ENCODE measurements around the gene DHX32. TPM values are rescaled to one million over a fixed set of nuclear protein-coding genes. Genes with fewer than 3 reads are reported as not detected.
A peak's percentile ranks its signal among the peaks of the same experiment; 100 is the strongest.

DHX32 gene
- total RNA-seq, 1 donor from 2014 or later: 35.6 TPM

DNA sequence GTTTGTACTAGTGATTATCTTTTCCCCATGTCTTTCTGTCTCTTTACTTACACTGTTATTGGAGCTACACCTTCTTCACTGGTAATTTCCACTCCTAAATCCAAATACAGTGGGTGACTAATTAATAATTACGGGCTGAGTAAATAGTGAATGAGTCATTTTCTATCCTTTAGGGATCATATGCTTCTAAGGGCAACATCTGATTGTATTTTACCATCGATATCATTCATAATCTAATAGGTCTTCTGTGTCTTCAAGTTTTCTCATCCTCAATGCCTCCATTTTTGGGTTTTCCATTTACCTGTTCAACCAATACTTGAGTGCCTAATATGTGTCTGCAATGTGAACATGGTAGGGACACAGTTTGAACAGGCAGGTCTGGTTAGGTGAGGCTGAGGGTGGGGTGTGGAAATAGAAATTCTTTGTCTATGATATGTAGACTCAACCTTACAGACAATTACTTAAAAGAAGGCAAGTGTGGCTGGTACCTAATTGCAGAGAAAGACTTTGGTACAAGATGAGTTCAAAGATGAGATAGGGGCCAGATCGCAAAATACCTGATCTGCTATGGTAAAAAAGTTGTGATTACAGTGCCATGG, 5.9 kb upstream of the DHX32 start:
- no peak for DNase-seq (ENCODE audit: low read depth, low spot score)
- Mint-ChIP-seq H3K9me3 (peaks cover 2% of the 10 kb centered on the region), H3K4me3 (no peak overlapping the region), H3K27ac (ENCODE audit: unreplicated experiment) (no peak overlapping the region), H3K4me1 (peaks cover 5% of the 10 kb centered on the region), H3K36me3 (ENCODE audit: low read depth) (peaks cover 4% of the 10 kb centered on the region), H3K27me3 (ENCODE audit: low read depth) (no peaks in the 10 kb centered on the region)
- TF ChIP-seq, protein P1, sequence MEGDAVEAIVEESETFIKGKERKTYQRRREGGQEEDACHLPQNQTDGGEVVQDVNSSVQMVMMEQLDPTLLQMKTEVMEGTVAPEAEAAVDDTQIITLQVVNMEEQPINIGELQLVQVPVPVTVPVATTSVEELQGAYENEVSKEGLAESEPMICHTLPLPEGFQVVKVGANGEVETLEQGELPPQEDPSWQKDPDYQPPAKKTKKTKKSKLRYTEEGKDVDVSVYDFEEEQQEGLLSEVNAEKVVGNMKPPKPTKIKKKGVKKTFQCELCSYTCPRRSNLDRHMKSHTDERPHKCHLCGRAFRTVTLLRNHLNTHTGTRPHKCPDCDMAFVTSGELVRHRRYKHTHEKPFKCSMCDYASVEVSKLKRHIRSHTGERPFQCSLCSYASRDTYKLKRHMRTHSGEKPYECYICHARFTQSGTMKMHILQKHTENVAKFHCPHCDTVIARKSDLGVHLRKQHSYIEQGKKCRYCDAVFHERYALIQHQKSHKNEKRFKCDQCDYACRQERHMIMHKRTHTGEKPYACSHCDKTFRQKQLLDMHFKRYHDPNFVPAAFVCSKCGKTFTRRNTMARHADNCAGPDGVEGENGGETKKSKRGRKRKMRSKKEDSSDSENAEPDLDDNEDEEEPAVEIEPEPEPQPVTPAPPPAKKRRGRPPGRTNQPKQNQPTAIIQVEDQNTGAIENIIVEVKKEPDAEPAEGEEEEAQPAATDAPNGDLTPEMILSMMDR (conservative IDR thresholded peaks at IDR 0.05): no peak

DNA sequence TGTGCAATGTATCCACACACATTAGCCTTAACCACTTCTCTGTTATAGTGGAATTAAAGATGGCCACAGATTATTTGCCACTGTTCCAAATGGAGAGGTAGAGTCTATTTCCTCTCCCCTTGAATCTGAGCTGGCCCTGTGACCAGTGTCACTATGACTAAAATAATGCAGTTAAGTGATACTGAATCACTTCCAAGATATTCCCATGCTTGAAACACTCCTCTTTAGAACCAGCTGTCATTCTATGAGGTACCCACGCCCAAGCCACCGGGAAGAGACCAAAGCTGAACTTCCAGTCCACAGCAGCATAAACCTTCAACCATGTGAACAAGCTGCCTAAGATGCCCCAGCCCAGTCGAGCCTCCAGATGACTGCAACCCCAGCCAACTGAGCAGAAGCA, 2.1 kb upstream of the DHX32 start:
- TF ChIP-seq, protein P1 (conservative IDR thresholded peaks at IDR 0.05): no peak
- H3K4me3 Mint-ChIP-seq: no peak overlapping the region
- DNase-seq (ENCODE audit: low read depth, low spot score): no peak
- H3K9me3 Mint-ChIP-seq: peaks cover 2% of the 10 kb centered on the region
- no peak overlapping the region for H3K27ac Mint-ChIP-seq (ENCODE audit: unreplicated experiment)
- H3K36me3 Mint-ChIP-seq (ENCODE audit: low read depth): peaks cover 11% of the 10 kb centered on the region
- H3K4me1 Mint-ChIP-seq: peaks cover 28% of the 10 kb centered on the region
- no peaks in the 10 kb centered on the region for H3K27me3 Mint-ChIP-seq (ENCODE audit: low read depth)

DNA sequence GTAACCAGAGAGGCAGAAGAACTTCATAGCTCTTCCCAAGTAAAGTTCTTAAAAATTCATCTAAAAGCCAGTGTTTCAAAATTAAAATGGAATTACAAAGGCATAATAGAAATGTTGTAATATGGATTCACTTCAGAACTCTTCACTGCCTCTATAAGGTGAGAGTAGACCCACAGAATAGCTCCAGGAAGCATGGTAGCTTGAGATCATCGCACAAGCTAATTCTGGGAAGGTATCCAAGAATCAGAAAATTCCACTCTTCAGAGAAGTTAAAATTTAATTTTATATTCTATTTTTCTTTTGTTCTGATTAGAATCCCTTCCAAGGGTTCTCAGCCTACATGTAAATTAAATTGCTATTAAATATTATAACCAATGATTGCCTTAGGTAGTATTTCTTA, 1.5 kb upstream of the DHX32 start:
- Mint-ChIP-seq H3K27me3 (ENCODE audit: low read depth) (no peaks in the 10 kb centered on the region), H3K36me3 (ENCODE audit: low read depth) (peaks cover 14% of the 10 kb centered on the region), H3K4me3 (no peak overlapping the region), H3K27ac (ENCODE audit: unreplicated experiment) (no peak overlapping the region), H3K4me1 (peaks cover 28% of the 10 kb centered on the region), H3K9me3 (peaks cover 2% of the 10 kb centered on the region)
- TF ChIP-seq, protein P1 (conservative IDR thresholded peaks at IDR 0.05): no peak
- no peak for DNase-seq (ENCODE audit: low read depth, low spot score)

DNA sequence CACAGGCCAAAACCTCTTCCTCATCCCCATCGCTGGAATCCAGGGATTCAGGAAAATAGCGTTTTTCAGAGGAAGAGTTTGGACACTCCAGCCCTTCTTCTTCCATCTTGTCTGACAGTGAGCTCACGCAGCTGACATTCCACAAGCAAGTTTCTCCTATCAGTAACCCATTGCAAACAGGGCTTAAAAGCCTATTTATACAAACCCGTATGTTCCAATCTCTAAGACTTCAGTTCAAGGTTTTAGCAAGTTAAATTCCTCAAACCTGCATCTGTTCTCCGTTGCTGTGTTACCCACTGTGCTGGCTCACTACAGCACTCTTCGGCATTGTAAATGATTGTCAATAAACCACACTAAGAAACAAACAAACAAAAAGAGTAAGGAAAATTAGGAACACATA, 373 bp downstream of the DHX32 start:
- TF ChIP-seq, protein P1 (conservative IDR thresholded peaks at IDR 0.05): no peak
- H3K4me1 Mint-ChIP-seq: peaks cover 28% of the 10 kb centered on the region
- H3K36me3 Mint-ChIP-seq (ENCODE audit: low read depth): peaks cover 29% of the 10 kb centered on the region
- H3K4me3 Mint-ChIP-seq: no peak overlapping the region
- peak overlapping the region; percentile 82 for H3K27ac Mint-ChIP-seq (ENCODE audit: unreplicated experiment)
- no peaks in the 10 kb centered on the region for H3K27me3 Mint-ChIP-seq (ENCODE audit: low read depth)
- peaks cover 6% of the 10 kb centered on the region for H3K9me3 Mint-ChIP-seq
- DNase-seq (ENCODE audit: low read depth, low spot score): no peak

DNA sequence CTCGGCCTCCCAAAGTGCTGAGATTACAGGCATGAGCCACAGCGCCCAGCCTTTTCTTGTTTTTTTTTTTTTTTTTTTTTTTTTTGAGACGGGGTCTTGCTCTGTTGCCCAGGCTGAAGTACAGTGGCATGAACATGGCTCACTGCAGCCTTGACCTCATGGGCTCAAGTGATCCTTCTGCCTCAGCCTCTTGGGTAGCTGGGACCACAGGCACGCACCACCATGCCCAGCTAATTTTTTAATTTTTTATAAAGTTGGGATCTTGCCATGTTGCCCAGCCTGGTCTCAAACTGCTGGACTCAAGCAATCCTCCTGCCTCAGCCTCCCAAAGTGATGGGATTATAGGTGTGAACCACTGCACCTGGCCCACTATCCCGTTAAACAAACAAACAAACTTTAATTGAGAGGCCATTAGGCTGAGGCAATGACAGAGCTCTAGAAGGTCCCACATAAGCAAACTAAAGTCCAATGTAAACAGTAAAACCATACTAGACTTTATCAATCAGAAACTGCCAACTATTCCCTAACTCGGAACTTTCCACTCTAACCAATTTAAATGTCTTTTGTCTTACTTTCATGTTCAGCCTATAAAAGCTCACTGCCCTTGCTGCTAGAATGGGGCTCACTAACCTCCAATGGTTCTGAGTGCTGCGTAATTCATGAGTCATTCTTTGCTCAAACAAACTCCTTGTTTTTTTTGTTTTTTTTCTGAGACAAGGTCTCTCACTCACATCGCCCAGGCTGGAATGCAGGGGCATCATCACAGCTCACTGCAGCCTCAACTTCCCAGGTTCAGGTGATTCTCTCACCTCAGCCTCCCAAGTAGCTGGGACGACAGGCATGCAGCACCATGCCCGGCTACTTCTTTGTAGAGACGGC, 1.9 kb downstream of the DHX32 start:
- H3K27ac Mint-ChIP-seq (ENCODE audit: unreplicated experiment): no peak overlapping the region

More for the DNA sequence above, 1.9 kb downstream of the DHX32 start:
- no peak for DNase-seq (ENCODE audit: low read depth, low spot score)
- Mint-ChIP-seq H3K4me1 (peaks cover 28% of the 10 kb centered on the region), H3K4me3 (no peak overlapping the region), H3K9me3 (peaks cover 12% of the 10 kb centered on the region), H3K36me3 (ENCODE audit: low read depth) (peaks cover 42% of the 10 kb centered on the region), H3K27me3 (ENCODE audit: low read depth) (no peaks in the 10 kb centered on the region)
- TF ChIP-seq, protein P1 (conservative IDR thresholded peaks at IDR 0.05): no peak

Data from neural crest cell (in vitro differentiated cells).